Activated CD4-positive, alpha-beta T cell treated with anti-CD3 and anti-CD28 coated beads, Interleukin-2, Interleukin-6, amounts not matched to agents 100 ng/mL and 50 ng/mL, durations not matched to agents 16 hours and 8 hours (primary cell): ENCODE data around the gene ZBTB16.

ENCODE experiments used
- DNase-seq: peaks from one replicate; pipeline ENCODE4 v3.0.0-alpha.2; 2020

ZBTB16 gene

GRCh38 chr11:114171257-114172054, 111.9 kb downstream of the ZBTB16 start:
- no peak for DNase-seq

- no peak for DNase-seq
Measured at GRCh38 chr11:114172055-114172861, 112.7 kb downstream of the ZBTB16 start.

- no peak for DNase-seq
Measured at GRCh38 chr11:114172871-114173444, 113.4 kb downstream of the ZBTB16 start.

GRCh38 chr11:114173843-114174242, 114.3 kb downstream of the ZBTB16 start:
- no peak for DNase-seq

GRCh38 chr11:114174712-114175495, 115.4 kb downstream of the ZBTB16 start:
- no peak for DNase-seq

- no peak for DNase-seq
Measured at GRCh38 chr11:114175706-114176105, 116.2 kb downstream of the ZBTB16 start.

GRCh38 chr11:114176321-114176720, 116.8 kb downstream of the ZBTB16 start:
- no peak for DNase-seq

GRCh38 chr11:114178656-114179055, 119.1 kb downstream of the ZBTB16 start:
- no peak for DNase-seq

GRCh38 chr11:114179234-114179941, 119.9 kb downstream of the ZBTB16 start:
- DNase-seq = no peak

- no peak for DNase-seq
Measured at GRCh38 chr11:114180301-114181055, 121.0 kb downstream of the ZBTB16 start.

- no peak for DNase-seq
Measured at GRCh38 chr11:114181195-114181594, 121.7 kb downstream of the ZBTB16 start.

- no peak for DNase-seq
Measured at GRCh38 chr11:114181752-114182151, 122.2 kb downstream of the ZBTB16 start.

GRCh38 chr11:114182471-114183043, 123.0 kb downstream of the ZBTB16 start:
- DNase-seq = no peak

GRCh38 chr11:114183044-114183511, 123.6 kb downstream of the ZBTB16 start:
- DNase-seq = peak; percentile 67

GRCh38 chr11:114185436-114185835, 125.9 kb downstream of the ZBTB16 start:
- DNase-seq = no peak

GRCh38 chr11:114187173-114187572, 127.7 kb downstream of the ZBTB16 start:
- no peak for DNase-seq

- DNase-seq = no peak
Measured at GRCh38 chr11:114188851-114189570, 129.5 kb downstream of the ZBTB16 start.

- no peak for DNase-seq
Measured at GRCh38 chr11:114190630-114191029, 131.1 kb downstream of the ZBTB16 start.

GRCh38 chr11:114191893-114192292, 132.4 kb downstream of the ZBTB16 start:
- DNase-seq = no peak

GRCh38 chr11:114192841-114193389, 133.4 kb downstream of the ZBTB16 start:
- no peak for DNase-seq
